Smooth muscle cell of the umbilical artery (primary cell): Measurements from ENCODE around the gene HDAC1. TPM values are rescaled to one million over a fixed set of nuclear protein-coding genes. Genes with fewer than 3 reads are reported as not detected.

ENCODE experiments used
- total RNA-seq: library from RNA; depleted of rRNA; stranded (reverse); fragments of >200 nt; gene quantifications from 2 replicates; pipeline ENCODE4 v1.2.3, GENCODE V29; 2014

Gene HDAC1
- 75.1 and 78.2 TPM in 2 replicates for total RNA-seq

GRCh38 chr1:32291708-32292538, at the start of gene HDAC1:
HDAC1 (plus strand) TSS chr1:32292083; CDS start chr1:32292170, 87 bp downstream.

GRCh38 chr1:32246888-32247273, 45.0 kb upstream of the HDAC1 start, which contains the start of gene FAM167B:
FAM167B (plus strand) TSS chr1:32247222; CDS start chr1:32247422, 200 bp downstream.

GRCh38 chr1:32250893-32251716, 40.8 kb upstream of the HDAC1 start, which contains the start of gene LCK:
LCK (plus strand) TSS chr1:32251265; CDS start chr1:32274330, 23,065 bp downstream.

GRCh38 chr1:32335790-32336590, 44.1 kb downstream of the HDAC1 start, which contains the start of gene MARCKSL1:
MARCKSL1 (minus strand) TSS chr1:32336233; CDS start chr1:32336033, 200 bp downstream.

GRCh38 chr1:32362474-32363313, 70.8 kb downstream of the HDAC1 start, which contains the start of the genes FAM229A and TSSK3:
FAM229A (minus strand) TSS chr1:32362485; CDS start chr1:32362091, 394 bp downstream.
TSSK3 (plus strand) TSS chr1:32362539; CDS start chr1:32362702, 163 bp downstream.

Other genes with a start within 250 kb of the HDAC1 start
- gene TMEM39B, start 219.1 kb upstream of the HDAC1 start, total RNA-seq: 3.6 and 6.0 TPM in 2 replicates
- 38.3 and 52.5 TPM in 2 replicates for gene KPNA6, start 184.0 kb upstream of the HDAC1 start, total RNA-seq
- 73.9 and 85.5 TPM in 2 replicates for gene TXLNA, start 112.4 kb upstream of the HDAC1 start, total RNA-seq
- 12.8 and 15.4 TPM in 2 replicates for gene CCDC28B, start 91.5 kb upstream of the HDAC1 start, total RNA-seq
- gene IQCC, start 86.4 kb upstream of the HDAC1 start, total RNA-seq: 0.97 and 2.1 TPM in 2 replicates
- not detected in 2 replicates for gene DCDC2B, start 83.0 kb upstream of the HDAC1 start, total RNA-seq
- 17.0 and 18.1 TPM in 2 replicates for gene TMEM234, start 69.7 kb upstream of the HDAC1 start, total RNA-seq
- gene EIF3I, start 69.7 kb upstream of the HDAC1 start, total RNA-seq: 278 and 316 TPM in 2 replicates
- 0.78 TPM in 1 of 2 replicates, not detected in the other for gene FAM167B, start 44.9 kb upstream of the HDAC1 start, total RNA-seq
- not detected in 2 replicates for gene LCK, start 40.8 kb upstream of the HDAC1 start, total RNA-seq
- gene MARCKSL1, start 44.1 kb downstream of the HDAC1 start, total RNA-seq: 28.5 and 46.6 TPM in 2 replicates
- gene FAM229A, start 70.4 kb downstream of the HDAC1 start, total RNA-seq: 0.83 and 1.2 TPM in 2 replicates
- 0.30 TPM in 1 of 2 replicates, not detected in the other for gene TSSK3, start 70.5 kb downstream of the HDAC1 start, total RNA-seq
- gene BSDC1, start 102.4 kb downstream of the HDAC1 start, total RNA-seq: 71.9 and 76.3 TPM in 2 replicates
- gene ZBTB8B, start 173.0 kb downstream of the HDAC1 start, total RNA-seq: under 0.01 TPM in 2 replicates
- 7.2 and 8.0 TPM in 2 replicates for gene ZBTB8A, start 247.3 kb downstream of the HDAC1 start, total RNA-seq